ENCODE measurements around the gene TGFBRAP1.

The TGFBRAP1 gene

DNA sequence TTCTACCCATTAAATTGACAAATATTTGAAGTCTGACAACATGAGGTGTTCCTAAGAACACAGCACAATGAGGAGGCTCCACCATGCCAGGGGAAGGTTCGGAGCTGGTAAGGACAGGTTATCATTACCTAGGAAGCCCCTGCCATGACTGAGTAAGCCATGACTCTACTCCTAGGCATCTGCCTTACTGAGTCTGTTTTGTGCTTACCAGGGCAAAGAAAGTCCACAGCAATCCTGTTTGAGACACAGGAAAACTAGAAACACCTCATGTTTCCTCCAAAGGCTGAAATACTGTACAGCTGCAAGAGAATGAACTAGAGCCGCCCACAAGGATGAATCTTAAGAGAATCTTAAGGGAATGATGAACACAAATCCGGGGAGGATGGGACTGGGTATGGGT, 11.6 kb downstream of the TGFBRAP1 start:
- no peak for DNase-seq (ENCODE audit: low read depth)
- TF ChIP-seq CTCF (IDR thresholded peaks at IDR 0.05; ENCODE audit: low read length, missing control alignments), result no peak
- no peak overlapping the region for H3K4me3 ChIP-seq (replicated peaks; ENCODE audit: low read depth, low read length)

- no peak for DNase-seq (ENCODE audit: low read depth)
- TF ChIP-seq CTCF (IDR thresholded peaks at IDR 0.05; ENCODE audit: low read length, missing control alignments), result no peak
- no peak overlapping the region for H3K4me3 ChIP-seq (replicated peaks; ENCODE audit: low read depth, low read length)
Measured at GRCh38 chr2:105315314-105315713, 14.2 kb downstream of the TGFBRAP1 start.

DNA sequence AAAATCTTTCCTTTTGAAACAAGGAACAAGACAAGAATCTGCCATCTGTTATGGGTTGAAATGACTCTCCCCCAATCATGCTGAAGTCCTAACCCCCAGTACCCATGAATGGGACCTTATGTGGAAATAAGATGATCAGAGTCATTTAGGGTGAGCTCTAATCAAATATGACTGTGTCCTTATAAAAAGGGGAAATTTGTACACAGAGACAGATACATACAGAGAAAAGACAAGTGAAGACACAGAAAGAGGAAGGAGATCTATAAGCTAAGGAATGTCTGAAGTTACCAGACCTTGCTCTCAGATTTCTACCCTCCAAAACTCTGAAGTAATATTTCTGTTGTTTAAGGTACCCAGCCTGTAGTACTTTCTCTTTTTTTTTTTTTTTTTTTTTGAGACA, 15.7 kb downstream of the TGFBRAP1 start:
- no peak for TF ChIP-seq CTCF (IDR thresholded peaks at IDR 0.05; ENCODE audit: low read length, missing control alignments)
- no peak overlapping the region for H3K4me3 ChIP-seq (replicated peaks; ENCODE audit: low read depth, low read length)
- no peak for DNase-seq (ENCODE audit: low read depth)

DNA sequence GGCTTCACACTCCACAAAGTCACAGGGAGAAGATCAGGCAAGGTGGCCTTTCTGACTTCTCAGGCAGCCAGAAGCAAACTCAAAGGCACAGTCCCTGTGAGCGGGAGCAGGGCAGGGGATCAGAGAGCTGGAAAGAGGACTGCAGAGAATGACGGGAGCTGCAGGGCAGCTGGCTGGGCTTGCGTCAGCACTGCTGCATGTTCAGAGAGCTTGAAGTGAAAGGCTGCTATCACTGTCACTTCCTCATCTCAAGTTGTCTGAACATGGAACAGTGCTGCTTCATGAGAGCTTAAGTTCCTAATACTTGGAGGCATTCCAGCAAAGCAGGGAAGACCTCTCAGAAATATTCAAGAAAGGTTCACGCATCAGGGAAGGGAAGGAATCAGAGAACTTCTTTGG, 20.4 kb downstream of the TGFBRAP1 start:
- TF ChIP-seq CTCF (IDR thresholded peaks at IDR 0.05; ENCODE audit: low read length, missing control alignments), result no peak
- no peak for DNase-seq (ENCODE audit: low read depth)
- no peak overlapping the region for H3K4me3 ChIP-seq (replicated peaks; ENCODE audit: low read depth, low read length)

DNA sequence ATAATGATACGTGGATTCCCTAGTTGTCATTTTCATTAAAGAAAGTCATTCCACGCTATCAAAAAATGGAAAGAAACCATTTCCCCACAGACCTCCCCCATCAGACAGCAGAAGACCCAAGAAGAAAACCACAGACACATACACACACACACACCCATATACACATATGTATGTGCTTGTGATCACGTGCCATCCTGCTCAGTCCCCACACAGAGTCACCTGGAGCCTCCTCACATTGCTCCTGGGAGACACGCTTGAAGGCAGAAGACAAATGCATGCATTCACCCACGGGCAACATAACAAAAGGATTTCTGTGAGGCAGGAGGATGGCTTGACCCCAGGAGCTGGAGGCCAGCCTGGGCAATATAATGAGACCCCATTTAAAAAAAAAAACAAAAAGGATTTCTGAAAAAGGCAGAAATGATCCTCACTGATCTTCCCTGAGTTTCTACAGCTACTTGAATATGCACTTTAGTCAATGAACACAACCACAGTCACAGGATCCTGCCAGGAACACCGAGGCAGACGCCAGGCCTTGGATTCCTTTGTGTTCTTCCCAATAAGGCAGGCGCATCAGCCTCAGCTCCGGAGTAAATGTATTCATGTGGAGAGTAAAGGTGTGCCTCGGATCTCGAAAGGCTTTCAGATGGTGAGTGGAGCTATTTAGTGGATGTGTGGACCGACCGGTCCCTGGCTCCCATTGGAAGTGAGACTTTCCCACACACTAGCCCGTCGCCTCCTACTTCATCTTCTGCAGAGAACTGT, 21.0 kb downstream of the TGFBRAP1 start:
- TF ChIP-seq CTCF (IDR thresholded peaks at IDR 0.05; ENCODE audit: low read length, missing control alignments), result no peak
- no peak for DNase-seq (ENCODE audit: low read depth)
- no peak overlapping the region for H3K4me3 ChIP-seq (replicated peaks; ENCODE audit: low read depth, low read length)

DNA sequence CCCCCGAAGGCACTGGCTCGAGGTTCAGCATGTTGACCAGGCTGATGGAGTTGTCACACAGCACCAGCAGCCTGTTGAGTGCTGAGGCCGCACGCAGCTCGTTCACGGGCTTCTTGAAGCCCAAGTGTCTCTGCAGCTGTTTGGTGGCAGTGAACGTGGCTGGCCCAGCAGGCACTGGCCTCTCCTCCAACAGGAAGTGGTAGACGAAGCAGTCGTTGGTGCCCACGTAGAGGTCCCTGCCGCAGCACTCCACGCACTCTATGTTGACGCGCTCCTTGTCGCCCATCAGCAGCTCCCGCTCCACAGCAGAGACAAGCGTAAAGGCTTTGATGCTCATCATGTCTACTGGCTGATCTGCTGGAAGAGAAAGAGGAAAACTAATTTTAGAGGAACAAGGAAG, 21.6 kb downstream of the TGFBRAP1 start:
- DNase-seq (ENCODE audit: low read depth), result no peak
- no peak for TF ChIP-seq CTCF (IDR thresholded peaks at IDR 0.05; ENCODE audit: low read length, missing control alignments)
- no peak overlapping the region for H3K4me3 ChIP-seq (replicated peaks; ENCODE audit: low read depth, low read length)

DNA sequence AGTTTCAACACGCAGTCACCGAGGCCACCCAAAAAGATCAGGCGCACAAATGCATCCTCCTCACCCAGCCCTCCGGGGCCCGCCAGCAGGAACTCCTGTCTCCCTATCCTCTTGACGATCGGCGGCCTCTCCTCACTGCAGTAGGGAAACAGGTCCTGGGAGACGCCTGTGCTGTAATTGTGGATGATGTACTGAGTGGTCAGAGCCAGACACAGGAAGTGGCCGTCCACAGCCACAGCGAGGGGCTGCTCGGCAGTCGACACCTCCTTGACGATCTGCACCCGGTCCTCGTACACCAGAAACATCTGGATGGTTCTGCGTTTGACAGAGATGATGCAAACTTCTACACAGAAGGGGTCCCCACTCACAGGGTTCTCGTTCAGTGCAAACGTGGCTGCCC, 22.0 kb downstream of the TGFBRAP1 start:
- no peak overlapping the region for H3K4me3 ChIP-seq (replicated peaks; ENCODE audit: low read depth, low read length)
- no peak for TF ChIP-seq CTCF (IDR thresholded peaks at IDR 0.05; ENCODE audit: low read length, missing control alignments)
- no peak for DNase-seq (ENCODE audit: low read depth)
